Testis (tissue), 3 donors: ENCODE measurements around the gene FITM2. TPM values are rescaled to one million over a fixed set of nuclear protein-coding genes. Genes with fewer than 3 reads are reported as not detected.

Experiments used
- DNase-seq: peaks from one replicate; pipeline ENCODE4 v3.0.0-alpha.2; 2019
- H3K27ac ChIP-seq, 2 donors: fragments of 200-600 bp; sonication (generic); one replicate each; pipeline ENCODE4 v1.5.1; 2019
- H3K27me3 ChIP-seq: fragments of 200-600 bp; sonication (generic); one replicate; pipeline ENCODE4 v1.5.1; 2019
- H3K36me3 ChIP-seq: fragments of 200-600 bp; sonication (generic); one replicate; pipeline ENCODE4 v1.5.1; 2017; ENCODE audit warnings: low read depth; ENCODE audit errors: missing control alignments
- H3K4me1 ChIP-seq: fragments of 200-600 bp; sonication (generic); one replicate; pipeline ENCODE4 v1.5.1; 2019
- H3K4me3 ChIP-seq, 2 donors: fragments of 200-600 bp; sonication (generic); one replicate each; pipeline ENCODE4 v1.5.1; 2017 to 2019
- H3K9me3 ChIP-seq: fragments of 200-600 bp; sonication (generic); one replicate; pipeline ENCODE4 v1.5.1; 2017
- POLR2A ChIP-seq: fragments of 450-650 bp; IDR thresholded peaks from one replicate; pipeline ENCODE4 v1.6.1; 2017; ENCODE audit warnings: antibody characterized with exemption, mild to moderate bottlenecking, moderate library complexity
- WGBS, 2 donors: methylation state at CpG; one replicate each; pipeline ENCODE4 v1.1.5; 2018; 5-methylcytosine and 5-hydroxymethylcytosine counted together
- intact Hi-C: fragments of 100-400 bp; cut with DNase I; formaldehyde crosslinking; loops from one replicate; pipeline ENCODE4 v1.15.1; 2023; ENCODE audit warnings: low total_unique reads
- polyA plus RNA-seq: library from polyadenylated mRNA; stranded (reverse); fragments of 350-450 nt; fragmentation: Illumina TruSeq; extraction: RNeasy Lipid Tissue Mini Kit (QIAGEN cat#74804); gene quantifications from one replicate; pipeline ENCODE4 v1.2.3, GENCODE V29; 2014; ENCODE audit warnings: low read depth, low replicate concordance; ENCODE audit not compliant: insufficient read depth
- total RNA-seq, 2 donors: library from RNA; depleted of rRNA; stranded (reverse); fragments of >200 nt; gene quantifications; one replicate each; pipeline ENCODE4 v1.2.3, GENCODE V29; 2016
- TF ChIP-seq, protein P1 (sequence below), 3 experiments: fragments of 450-650 bp in 2 of 3; fragments of 200-600 bp in 1 of 3; sonication (generic) in 1 of 3; IDR thresholded peaks; one replicate each; pipeline ENCODE4 v1.5.1; 2016 to 2019; ENCODE audit warnings: antibody characterized with exemption in 3 of 3, mild to moderate bottlenecking in 2 of 3, moderate library complexity in 1 of 3

Gene FITM2
- total and polyA plus RNA-seq, 3 donors from 2014 or later = 11.0 to 22.9 (median 21.5) TPM

DNA sequence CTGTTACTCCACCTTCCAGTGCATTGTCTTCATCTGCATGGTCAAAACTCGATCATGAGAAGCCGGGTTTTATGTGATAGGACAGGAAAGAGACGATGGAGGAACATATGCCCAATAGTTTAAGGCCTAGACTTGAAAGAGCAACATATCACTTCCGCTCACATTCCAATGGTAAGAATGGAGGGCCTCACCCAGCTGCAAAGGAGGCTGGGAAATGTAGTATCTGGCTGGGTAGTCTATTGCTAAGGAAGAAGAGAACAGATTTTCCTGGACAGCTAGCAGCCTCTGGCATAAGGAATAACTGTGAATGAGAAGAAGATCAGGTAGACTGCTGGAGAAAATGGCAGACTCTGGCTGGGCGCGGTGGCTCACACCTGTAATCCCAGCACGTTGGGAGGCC is 19.2 kb downstream of the FITM2 start:
- Histone ChIP-seq H3K4me3 (no peak overlapping the region), H3K4me1 (no peaks in the 10 kb centered on the region), H3K9me3 (no peaks in the 10 kb centered on the region), H3K36me3 (no peaks in the 10 kb centered on the region), H3K27me3 (no peaks in the 10 kb centered on the region), H3K27ac (no peak overlapping the region)
- intact Hi-C loops = no loop called here
- 91 to 94% methylated on average over 7 of the region's 7 CpGs for WGBS, 2 donors
- TF ChIP-seq, protein P1, sequence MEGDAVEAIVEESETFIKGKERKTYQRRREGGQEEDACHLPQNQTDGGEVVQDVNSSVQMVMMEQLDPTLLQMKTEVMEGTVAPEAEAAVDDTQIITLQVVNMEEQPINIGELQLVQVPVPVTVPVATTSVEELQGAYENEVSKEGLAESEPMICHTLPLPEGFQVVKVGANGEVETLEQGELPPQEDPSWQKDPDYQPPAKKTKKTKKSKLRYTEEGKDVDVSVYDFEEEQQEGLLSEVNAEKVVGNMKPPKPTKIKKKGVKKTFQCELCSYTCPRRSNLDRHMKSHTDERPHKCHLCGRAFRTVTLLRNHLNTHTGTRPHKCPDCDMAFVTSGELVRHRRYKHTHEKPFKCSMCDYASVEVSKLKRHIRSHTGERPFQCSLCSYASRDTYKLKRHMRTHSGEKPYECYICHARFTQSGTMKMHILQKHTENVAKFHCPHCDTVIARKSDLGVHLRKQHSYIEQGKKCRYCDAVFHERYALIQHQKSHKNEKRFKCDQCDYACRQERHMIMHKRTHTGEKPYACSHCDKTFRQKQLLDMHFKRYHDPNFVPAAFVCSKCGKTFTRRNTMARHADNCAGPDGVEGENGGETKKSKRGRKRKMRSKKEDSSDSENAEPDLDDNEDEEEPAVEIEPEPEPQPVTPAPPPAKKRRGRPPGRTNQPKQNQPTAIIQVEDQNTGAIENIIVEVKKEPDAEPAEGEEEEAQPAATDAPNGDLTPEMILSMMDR (IDR thresholded peaks at IDR 0.05) = no peak
- TF ChIP-seq POLR2A = no peak
- no peak for DNase-seq

DNA sequence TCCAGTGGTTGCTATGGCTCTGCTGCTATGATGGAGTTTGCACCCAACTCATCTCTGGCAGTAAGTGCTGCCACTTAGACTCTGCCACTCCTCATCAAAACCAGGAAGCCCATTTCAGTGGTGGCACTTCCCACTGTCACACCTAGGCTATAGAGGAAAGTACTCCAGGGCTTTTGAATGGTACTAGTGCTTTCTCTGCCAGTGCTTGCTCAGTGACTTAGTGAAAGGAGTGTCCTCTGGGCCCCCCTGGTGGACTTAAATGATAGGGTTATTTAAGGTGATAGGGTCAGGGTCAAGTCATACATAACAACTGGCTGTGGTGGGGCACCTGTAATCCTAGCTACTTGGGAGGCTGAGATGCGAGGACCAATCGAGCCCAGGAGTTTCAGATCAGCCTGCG is 22.8 kb downstream of the FITM2 start:
- Histone ChIP-seq H3K27me3 (no peaks in the 10 kb centered on the region), H3K9me3 (no peaks in the 10 kb centered on the region), H3K4me3 (no peak overlapping the region), H3K36me3 (no peaks in the 10 kb centered on the region), H3K4me1 (no peaks in the 10 kb centered on the region), H3K27ac (no peak overlapping the region)
- intact Hi-C loops = no loop called here
- DNase-seq = no peak
- TF ChIP-seq, protein P1 (IDR thresholded peaks at IDR 0.05) = no peak
- TF ChIP-seq POLR2A = no peak
- WGBS, 2 donors = 97% methylated on average over 3 of the region's 3 CpGs

DNA sequence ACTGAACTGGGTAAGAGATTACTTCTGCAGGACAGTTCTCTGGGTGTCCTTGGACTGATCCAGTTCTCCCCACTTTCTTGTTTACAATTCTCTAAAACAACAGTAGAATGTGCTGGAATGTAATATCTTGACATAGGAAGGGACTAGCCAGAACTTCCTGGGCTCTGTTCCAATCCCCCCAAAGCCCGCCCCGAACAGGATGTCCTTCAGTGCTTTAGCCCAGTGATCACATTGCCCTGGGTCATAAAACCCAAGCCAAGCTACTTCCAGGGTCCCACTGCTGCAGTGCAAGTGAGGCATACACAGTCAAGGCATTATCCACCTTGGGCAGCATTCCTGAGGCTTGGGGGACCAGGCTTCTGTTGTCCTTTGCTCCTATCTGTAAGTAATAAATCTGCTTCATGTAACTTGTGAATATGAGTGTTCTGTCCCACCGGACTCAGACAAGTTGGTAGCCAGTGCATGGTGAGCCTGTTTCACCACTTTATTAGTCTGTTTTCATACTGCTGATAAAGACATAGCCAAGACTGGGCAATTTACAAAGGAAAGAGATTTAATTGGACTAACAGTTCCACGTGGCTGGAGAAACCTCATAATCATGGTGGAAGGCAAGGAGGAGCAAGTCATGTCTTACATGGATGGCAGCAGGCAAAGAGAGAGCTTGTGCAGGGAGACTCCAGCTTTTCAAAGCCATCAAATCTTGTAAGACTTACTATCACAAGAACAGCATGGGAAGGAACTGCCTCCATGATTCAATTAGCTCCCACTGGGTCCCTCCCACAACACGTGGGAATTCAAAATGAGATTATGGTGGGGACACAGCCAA is 23.5 kb downstream of the FITM2 start:
- Histone ChIP-seq H3K27me3 (no peaks in the 10 kb centered on the region), H3K4me1 (no peaks in the 10 kb centered on the region), H3K9me3 (no peaks in the 10 kb centered on the region), H3K4me3 (no peak overlapping the region), H3K36me3 (no peaks in the 10 kb centered on the region), H3K27ac (no peak overlapping the region)
- no peak for DNase-seq
- intact Hi-C loops = no loop called here
- WGBS, 2 donors = 79 to 89% methylated on average over 3 to 5 of the region's 5 CpGs
- no peak for TF ChIP-seq POLR2A
- TF ChIP-seq, protein P1 (IDR thresholded peaks at IDR 0.05) = no peak

DNA sequence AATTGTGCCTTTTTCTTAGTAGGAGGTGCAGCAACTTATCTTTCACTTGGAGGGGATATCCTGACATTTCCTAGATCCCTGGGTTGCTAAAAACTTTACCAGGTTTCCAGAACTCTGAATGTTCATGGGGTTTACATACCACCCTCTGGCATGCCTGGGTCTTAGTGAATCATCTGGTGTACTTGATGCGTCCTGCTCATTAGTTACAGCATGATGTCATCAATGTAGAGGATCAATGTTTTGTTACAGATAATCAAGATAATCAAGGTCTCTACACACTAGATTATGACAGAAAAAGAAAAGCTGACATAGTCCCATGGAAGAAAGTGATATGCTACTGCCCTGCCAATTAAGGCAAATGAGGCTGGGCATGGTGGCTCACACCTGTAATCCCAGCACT is 27.0 kb downstream of the FITM2 start:
- intact Hi-C loops = no loop called here
- H3K4me3 ChIP-seq = no peak overlapping the region
- H3K27ac ChIP-seq = no peak overlapping the region
- no peaks in the 10 kb centered on the region for H3K4me1 ChIP-seq
- no peaks in the 10 kb centered on the region for H3K9me3 ChIP-seq
- TF ChIP-seq, protein P1 (IDR thresholded peaks at IDR 0.05) = no peak
- TF ChIP-seq POLR2A = no peak
- WGBS, 2 donors = 100% methylated on average over 1 of the region's 1 CpG
- H3K27me3 ChIP-seq = no peaks in the 10 kb centered on the region
- no peak for DNase-seq
- no peaks in the 10 kb centered on the region for H3K36me3 ChIP-seq

DNA sequence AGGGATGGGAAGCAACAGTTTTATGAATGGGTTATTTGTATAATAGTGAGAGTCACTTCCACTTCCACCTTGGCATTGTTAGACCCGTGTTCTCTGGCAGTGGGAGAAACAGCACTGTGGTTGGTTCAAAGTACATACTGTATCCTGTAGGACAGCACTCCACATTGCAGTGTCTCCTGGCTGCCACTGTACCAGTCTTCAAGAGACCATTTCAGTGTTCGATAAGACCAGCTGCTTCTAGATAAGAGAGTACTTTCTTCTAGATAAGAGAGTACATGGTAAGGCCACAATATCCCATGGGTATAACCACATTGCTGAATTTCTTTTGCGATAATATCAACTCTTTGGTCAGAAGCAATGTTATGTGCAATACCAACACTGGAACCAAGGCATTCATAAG is 28.8 kb downstream of the FITM2 start:
- TF ChIP-seq, protein P1 (IDR thresholded peaks at IDR 0.05) = no peak
- no peak for TF ChIP-seq POLR2A
- Histone ChIP-seq H3K4me3 (no peak overlapping the region), H3K27ac (no peak overlapping the region), H3K4me1 (no peaks in the 10 kb centered on the region), H3K36me3 (no peaks in the 10 kb centered on the region), H3K9me3 (no peaks in the 10 kb centered on the region), H3K27me3 (no peaks in the 10 kb centered on the region)
- intact Hi-C loops = no loop called here
- DNase-seq = no peak
- 51 to 66% methylated on average over 3 of the region's 3 CpGs for WGBS, 2 donors
